ENCODE data around the gene CUL7. TPM values are rescaled to one million over a fixed set of nuclear protein-coding genes. Genes with fewer than 3 reads are reported as not detected.
"Not testable (repeated sequence)": the region's sequence is repeated elsewhere in the genome, so short reads cannot be mapped to it uniquely, and the experiment has no call there.

CUL7 gene
- total RNA-seq, 4 donors from 2014 or later: 11.9 to 21.3 (median 15.4) TPM

DNA sequence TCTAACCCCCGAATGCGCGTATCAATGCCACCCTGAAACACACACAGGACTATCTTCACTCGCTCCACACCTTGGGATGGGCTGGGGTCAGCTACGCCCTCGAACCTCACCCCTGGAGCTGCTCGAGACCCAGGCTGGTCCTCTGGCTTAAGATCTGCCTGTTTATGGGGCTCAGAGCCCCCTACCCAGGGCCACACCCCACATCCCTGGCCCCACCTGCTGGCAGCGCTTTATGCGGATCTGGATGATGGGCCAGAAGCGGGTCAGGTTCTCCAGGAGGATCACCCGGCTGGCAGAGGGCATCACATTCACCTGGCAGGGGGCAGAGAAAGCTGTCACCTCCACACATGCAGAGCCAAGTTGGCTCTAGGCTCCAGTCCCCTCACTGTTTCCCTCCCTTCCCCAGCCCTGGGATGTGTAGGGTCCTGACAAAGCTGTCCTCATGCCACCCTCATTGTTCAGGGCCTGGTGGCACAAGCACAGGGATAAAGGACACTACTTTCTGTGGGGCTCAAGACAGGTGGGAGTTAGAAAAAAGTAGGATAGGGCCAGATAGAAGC is 8.2 kb downstream of the CUL7 start:
- Histone ChIP-seq H3K4me3 (no peak overlapping the region), H3K36me3 (peaks cover 0 to 48% of the 10 kb centered on the region in 2 donors), H3K9me3 (no peaks in the 10 kb centered on the region), H3K27me3 (no peaks in the 10 kb centered on the region), H3K27ac (no peak overlapping the region), H3K4me1 (no peaks in the 10 kb centered on the region)
- DNase-seq (no peak), ATAC-seq (no peak)
- TF ChIP-seq, protein P1, sequence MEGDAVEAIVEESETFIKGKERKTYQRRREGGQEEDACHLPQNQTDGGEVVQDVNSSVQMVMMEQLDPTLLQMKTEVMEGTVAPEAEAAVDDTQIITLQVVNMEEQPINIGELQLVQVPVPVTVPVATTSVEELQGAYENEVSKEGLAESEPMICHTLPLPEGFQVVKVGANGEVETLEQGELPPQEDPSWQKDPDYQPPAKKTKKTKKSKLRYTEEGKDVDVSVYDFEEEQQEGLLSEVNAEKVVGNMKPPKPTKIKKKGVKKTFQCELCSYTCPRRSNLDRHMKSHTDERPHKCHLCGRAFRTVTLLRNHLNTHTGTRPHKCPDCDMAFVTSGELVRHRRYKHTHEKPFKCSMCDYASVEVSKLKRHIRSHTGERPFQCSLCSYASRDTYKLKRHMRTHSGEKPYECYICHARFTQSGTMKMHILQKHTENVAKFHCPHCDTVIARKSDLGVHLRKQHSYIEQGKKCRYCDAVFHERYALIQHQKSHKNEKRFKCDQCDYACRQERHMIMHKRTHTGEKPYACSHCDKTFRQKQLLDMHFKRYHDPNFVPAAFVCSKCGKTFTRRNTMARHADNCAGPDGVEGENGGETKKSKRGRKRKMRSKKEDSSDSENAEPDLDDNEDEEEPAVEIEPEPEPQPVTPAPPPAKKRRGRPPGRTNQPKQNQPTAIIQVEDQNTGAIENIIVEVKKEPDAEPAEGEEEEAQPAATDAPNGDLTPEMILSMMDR (IDR thresholded peaks at IDR 0.05 in 4 of 5, conservative IDR thresholded peaks at IDR 0.05 in 1 of 5): no peak
- TF ChIP-seq POLR2A (IDR thresholded peaks at IDR 0.05): no peak
- intact Hi-C loops (cut with DNase I; ENCODE audit: low total_unique reads) (no loop called here), in situ Hi-C loops (cut with MboI; ENCODE audit: low sequenced_read_pairs in 4 of 4) (no loop called here)

DNA sequence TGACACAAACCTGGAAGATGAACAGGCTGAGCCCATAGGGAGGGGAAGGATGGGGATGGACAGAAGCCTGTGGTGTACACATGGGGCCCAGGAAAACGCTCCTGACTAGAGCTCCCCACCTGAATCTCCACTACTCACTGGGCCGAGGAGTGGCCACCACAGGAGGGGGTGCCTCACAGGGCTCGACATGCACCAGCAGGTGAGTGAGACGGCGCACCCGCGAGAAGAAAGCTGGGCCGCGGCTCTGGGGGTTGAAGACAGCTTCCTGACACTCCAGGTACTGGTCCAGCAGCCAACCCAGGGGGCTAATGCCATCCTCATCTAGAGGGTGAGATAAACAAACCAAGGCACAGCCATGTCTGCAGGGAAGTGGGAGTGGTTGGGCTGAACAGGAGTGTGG is 10.3 kb downstream of the CUL7 start:
- H3K4me1 ChIP-seq: peaks cover 0 to 4% of the 10 kb centered on the region in 2 donors
- ATAC-seq: no peak
- no peak overlapping the region for H3K27ac ChIP-seq
- in situ Hi-C loops (cut with MboI; ENCODE audit: low sequenced_read_pairs in 4 of 4): no loop called here
- no peaks in the 10 kb centered on the region for H3K9me3 ChIP-seq
- no peak overlapping the region for H3K4me3 ChIP-seq
- peaks cover 0 to 50% of the 10 kb centered on the region in 2 donors for H3K36me3 ChIP-seq
- intact Hi-C loops (cut with DNase I; ENCODE audit: low total_unique reads): no loop called here
- TF ChIP-seq, protein P1 (IDR thresholded peaks at IDR 0.05 in 4 of 5, conservative IDR thresholded peaks at IDR 0.05 in 1 of 5): no peak
- no peak for TF ChIP-seq POLR2A (IDR thresholded peaks at IDR 0.05)
- no peak for DNase-seq
- H3K27me3 ChIP-seq: no peaks in the 10 kb centered on the region

DNA sequence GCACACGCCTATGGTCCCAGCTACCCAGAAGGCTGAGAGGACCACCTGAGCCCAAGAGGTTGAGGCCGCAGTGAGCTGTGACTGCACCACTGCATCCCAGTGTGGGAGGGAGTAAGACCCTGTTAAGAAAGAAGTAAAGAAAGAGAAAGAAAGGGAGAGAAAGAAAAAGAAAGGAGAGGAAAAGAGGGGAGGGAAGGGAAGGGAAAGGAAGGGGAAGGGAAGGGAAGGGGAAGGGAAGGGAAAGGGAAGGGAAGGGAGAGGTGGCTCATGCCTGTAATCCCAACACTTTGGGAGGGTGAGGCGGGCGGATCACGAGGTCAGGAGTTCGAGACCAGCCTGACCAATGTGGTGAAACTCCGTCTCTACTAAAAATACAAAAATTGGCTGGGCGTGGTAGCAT is 12.2 kb downstream of the CUL7 start:
- intact Hi-C loops (cut with DNase I; ENCODE audit: low total_unique reads); H3K4me3 ChIP-seq; DNase-seq; ATAC-seq; in situ Hi-C loops (cut with MboI; ENCODE audit: low sequenced_read_pairs in 4 of 4); H3K9me3 ChIP-seq; H3K27me3 ChIP-seq; H3K27ac ChIP-seq: not testable (repeated sequence)
- peaks cover 9 to 11% of the 10 kb centered on the region in 2 donors for H3K4me1 ChIP-seq
- peaks cover 0 to 49% of the 10 kb centered on the region in 2 donors for H3K36me3 ChIP-seq

DNA sequence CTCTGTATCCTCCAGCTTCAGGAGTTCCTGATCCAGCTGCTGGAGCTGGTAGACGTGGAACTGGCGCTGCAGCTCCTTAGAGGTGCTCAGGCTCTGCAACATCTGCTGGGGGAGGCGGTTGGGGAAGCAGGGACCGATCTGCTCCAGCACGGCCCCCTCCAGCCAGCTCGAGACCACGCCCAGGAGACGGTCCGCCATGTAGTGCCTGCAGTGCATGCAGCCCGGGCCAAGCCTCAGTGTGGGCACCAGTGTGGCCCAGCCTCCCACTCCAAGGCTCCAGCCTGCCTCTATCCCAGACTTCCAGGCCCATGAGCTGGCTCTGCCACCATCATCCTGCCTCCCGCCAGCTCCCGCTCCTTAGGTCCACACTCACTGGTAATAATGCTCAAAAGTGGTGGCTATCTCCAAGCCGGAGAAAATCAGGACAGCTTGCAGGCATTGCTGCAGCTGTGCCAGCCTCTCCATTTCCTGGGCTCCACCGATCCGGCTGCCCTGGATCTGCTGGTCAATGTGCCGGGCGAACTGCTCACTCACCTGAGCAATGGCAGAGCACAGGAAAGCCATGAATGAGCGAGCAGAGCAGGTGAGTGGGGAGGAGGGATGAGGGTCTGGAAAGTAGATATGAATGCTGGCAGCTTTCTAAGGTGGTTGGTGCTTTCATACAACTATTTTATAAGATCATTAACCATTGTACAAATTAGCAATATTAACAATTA is 13.0 kb downstream of the CUL7 start:
- no peak for ATAC-seq
- no peak for DNase-seq
- no peaks in the 10 kb centered on the region for H3K27me3 ChIP-seq
- intact Hi-C loops (cut with DNase I; ENCODE audit: low total_unique reads) (no loop called here), in situ Hi-C loops (cut with MboI; ENCODE audit: low sequenced_read_pairs in 4 of 4) (no loop called here)
- no peak overlapping the region for H3K4me3 ChIP-seq
- peaks cover 0 to 47% of the 10 kb centered on the region in 2 donors for H3K36me3 ChIP-seq
- TF ChIP-seq, protein P1 (IDR thresholded peaks at IDR 0.05 in 4 of 5, conservative IDR thresholded peaks at IDR 0.05 in 1 of 5): no peak
- TF ChIP-seq POLR2A (IDR thresholded peaks at IDR 0.05): no peak
- H3K9me3 ChIP-seq: no peaks in the 10 kb centered on the region
- peaks cover 14 to 18% of the 10 kb centered on the region in 2 donors for H3K4me1 ChIP-seq
- H3K27ac ChIP-seq: no peak overlapping the region

DNA sequence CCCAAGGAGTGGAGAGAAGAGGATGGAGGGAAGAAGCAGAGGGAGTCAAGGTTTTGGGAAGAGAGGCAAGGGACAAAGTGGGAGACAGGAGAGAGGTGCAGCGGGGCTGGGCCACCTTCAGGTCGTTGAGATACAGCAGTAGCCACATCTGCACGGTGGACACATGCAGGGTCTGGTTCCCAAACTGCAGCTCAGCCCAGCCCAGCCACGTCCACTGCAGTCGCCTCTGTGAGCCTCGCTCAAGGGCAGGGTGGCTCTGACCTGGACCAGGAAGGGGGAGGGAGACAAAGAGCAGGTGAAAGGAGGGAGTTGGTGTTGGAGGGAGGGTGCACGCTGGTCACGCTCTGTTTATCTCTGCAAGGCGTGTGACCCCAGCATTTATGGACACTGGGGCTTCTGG is 14.9 kb downstream of the CUL7 start:
- Histone ChIP-seq H3K4me1 (peaks cover 26 to 31% of the 10 kb centered on the region in 2 donors), H3K9me3 (no peaks in the 10 kb centered on the region), H3K27ac (peak overlapping the region in 2 of 4 donors; percentile 25 to 31), H3K4me3 (no peak overlapping the region), H3K27me3 (no peaks in the 10 kb centered on the region), H3K36me3 (peaks cover 0 to 32% of the 10 kb centered on the region in 2 donors)
- in situ Hi-C loops (cut with MboI; ENCODE audit: low sequenced_read_pairs in 4 of 4) (no loop called here), intact Hi-C loops (cut with DNase I; ENCODE audit: low total_unique reads) (no loop called here)
- TF ChIP-seq, protein P1 (IDR thresholded peaks at IDR 0.05 in 4 of 5, conservative IDR thresholded peaks at IDR 0.05 in 1 of 5): no peak
- TF ChIP-seq POLR2A (IDR thresholded peaks at IDR 0.05): no peak
- ATAC-seq (no peak), DNase-seq (no peak)
